Stimulated activated CD8-positive, alpha-beta memory T cell treated with anti-CD3 and anti-CD28 coated beads, Interleukin-2, amount 100 ng/mL, for 1 hour (primary cell): Measurements from ENCODE around the gene GPR161.

Experiments
- DNase-seq, 2 donors: peaks; one replicate each; pipeline ENCODE4 v3.0.0-alpha.2; 2020; ENCODE audit warnings: low read depth in 2 of 2

Gene GPR161

GRCh38 chr1:168106274-168106673 lies 30.5 kb downstream of the GPR161 start:
- DNase-seq = no peak

DNA sequence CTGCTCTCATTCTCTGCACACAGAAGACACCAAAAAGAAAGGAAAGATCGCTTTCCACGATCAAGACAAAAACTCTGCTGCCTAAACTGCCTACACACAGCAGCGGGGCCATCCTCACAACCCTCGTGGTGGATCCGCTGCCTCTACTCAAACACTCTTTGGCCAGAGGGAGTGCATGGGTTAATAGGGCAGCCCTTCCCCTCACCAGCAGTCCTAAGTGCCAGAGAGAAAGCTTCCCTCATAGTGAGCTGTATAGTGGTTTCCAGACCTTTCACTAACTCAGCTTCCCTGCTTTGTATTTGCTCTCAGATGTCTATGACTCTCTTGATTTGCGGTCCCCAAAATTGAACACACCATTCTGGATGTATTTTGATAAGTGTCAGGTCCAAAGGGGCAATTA lies 30.9 kb downstream of the GPR161 start:
- no peak for DNase-seq

DNA sequence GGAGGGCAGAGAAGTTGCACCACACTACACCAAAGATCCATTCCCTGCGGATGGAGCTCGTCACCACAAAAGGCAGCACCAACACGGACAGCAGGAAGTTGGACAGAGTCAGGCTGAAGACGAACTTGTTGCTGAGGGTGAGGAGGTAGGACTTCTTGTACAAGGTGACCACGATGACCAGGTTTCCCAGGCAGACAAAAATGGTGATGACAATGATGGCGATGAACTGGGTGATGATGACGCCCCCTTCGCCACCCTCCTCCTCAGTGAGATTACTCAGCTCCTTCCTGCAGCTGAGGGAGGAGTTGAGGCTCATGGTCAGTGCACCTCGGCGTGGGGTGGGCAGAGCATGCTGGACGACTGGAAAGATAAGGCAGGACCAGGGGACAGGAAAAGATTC lies 32.2 kb downstream of the GPR161 start:
- DNase-seq = no peak

- no peak for DNase-seq
Observed at GRCh38 chr1:168102487-168102886, 34.2 kb downstream of the GPR161 start.

GRCh38 chr1:168101336-168101735 lies 35.4 kb downstream of the GPR161 start:
- DNase-seq = no peak

- DNase-seq = no peak
Observed at GRCh38 chr1:168100315-168101002, 36.3 kb downstream of the GPR161 start.

DNA sequence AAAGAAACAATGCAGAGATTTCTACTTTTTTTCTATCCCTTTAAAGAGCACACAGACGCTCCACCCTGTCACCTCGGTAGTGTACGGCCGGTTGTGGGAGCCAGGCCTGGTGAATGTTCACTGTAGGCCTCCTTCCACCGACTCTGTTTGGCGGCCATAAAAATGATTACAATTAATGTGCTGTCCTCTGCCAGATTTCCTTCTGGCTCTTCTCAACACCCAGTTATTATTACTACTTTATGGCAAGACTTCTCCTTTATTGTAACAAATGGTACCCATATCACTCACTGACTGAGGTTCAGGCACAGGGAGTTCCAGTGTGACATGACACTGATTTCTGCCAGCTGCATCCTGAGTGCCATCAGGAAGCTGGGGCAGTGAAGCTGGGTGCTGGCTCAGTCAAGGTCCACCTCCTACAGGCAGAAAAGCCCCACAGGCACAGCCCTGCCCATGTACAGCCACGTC lies 37.4 kb downstream of the GPR161 start:
- no peak for DNase-seq

GRCh38 chr1:168098534-168099320 lies 38.0 kb downstream of the GPR161 start:
- DNase-seq = no peak

DNA sequence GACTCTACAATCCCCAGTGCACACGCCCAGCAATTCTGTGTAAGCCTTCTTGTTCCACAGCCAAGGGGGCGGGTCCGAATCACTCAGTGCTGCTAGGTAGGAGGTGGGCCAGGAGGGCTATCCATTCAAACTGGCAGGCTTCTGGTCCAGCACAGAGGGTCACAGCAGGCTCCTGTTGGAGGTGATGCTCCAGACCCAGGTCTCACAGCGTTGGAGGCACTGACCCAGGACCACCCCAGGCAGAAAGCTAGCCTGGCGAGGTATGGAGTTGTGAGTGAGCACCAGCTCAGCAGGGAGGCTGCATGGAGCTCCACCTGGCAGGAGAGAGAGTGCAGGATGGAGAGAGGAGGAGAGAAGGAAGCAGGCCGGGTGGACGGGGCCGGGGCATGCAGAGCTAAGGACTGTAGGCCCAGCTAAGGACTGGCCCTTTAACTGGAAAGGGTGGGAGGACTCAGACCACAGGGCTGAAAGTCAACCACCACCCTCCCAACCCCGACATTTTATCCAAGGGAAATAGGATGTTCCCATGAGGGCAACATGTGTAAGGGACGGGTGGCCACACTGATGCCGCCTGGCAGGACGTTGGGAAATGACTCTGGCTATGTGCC lies 38.7 kb downstream of the GPR161 start:
- DNase-seq = no peak

DNA sequence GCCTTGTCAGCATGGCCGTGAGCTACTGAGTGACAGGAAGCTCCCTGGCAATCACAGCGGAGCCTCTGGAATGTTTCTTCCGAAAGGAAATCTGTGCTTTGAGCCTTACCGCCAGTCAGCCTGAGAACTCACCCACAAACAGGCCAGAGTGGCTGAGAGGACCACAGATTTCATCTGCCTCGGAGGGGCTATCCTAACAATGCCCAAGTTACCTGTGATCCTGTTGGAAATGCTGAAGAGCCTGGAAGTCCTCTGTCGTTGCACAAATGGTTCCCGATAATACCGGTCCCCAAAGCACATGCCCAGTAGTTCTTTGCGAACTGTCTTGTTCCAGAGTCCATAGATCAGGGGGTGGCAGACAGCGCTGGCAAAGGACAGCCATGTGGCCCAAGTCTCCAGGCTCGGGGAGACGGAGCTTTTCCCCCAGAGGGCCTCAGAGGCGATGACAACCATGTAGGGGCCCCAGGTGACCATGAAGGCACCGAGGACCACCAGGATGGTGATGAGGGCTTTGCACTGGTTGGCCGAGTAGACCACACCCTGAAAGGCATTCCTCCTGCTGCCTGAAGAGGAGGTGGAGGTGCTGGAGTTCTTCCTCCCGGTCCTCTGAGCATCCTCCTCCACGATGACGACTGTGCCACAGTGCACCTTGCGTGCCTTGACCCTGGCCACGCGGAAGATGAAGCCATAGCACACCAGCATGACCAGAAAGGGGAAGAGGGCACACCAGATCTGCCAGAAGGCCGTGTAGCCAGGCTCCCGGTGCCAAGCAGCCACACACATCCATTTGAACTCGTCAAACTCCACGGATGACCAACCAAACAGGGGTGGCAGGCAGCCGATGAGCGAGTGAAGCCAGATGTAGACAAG lies 40.2 kb downstream of the GPR161 start:
- no peak for DNase-seq

DNA sequence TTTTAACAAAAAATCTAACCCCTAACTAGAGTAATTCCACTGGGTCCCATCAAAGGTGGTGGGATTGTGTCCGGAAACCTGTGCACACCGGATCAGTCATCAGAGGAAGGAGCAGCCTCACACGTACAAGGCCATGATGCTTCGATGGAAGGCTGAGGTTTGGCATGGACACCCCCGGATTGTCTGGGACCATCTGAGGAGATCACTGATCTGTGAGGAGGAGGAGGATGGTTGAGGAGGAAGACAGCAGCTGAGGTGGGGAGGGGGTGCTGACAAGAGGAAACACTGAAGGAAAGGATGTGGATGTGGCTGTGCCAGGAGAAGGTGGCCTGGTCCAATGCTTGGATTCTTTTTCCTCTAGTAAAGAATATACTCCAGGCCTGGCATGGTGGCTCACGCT lies 41.3 kb downstream of the GPR161 start:
- DNase-seq = no peak

DNA sequence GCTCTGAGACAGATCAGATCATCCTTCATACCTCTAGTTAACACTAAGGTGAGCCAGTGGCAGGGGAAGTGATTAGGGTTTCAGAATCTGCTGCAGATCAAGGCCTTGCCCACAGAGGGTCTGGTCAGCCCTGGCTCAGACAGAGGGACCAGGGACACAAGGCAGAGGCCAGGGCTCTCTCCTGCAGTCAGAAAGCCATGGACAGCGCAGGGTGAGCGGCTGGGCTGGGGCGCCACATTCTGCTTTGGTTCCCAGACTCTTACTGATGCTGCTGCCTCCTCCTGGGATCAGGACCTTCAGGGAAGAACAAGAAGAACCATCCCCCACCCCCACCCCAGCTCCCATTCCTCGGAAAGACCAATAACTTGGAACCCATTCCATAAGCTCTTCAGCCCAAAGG lies 43.1 kb downstream of the GPR161 start:
- no peak for DNase-seq

DNA sequence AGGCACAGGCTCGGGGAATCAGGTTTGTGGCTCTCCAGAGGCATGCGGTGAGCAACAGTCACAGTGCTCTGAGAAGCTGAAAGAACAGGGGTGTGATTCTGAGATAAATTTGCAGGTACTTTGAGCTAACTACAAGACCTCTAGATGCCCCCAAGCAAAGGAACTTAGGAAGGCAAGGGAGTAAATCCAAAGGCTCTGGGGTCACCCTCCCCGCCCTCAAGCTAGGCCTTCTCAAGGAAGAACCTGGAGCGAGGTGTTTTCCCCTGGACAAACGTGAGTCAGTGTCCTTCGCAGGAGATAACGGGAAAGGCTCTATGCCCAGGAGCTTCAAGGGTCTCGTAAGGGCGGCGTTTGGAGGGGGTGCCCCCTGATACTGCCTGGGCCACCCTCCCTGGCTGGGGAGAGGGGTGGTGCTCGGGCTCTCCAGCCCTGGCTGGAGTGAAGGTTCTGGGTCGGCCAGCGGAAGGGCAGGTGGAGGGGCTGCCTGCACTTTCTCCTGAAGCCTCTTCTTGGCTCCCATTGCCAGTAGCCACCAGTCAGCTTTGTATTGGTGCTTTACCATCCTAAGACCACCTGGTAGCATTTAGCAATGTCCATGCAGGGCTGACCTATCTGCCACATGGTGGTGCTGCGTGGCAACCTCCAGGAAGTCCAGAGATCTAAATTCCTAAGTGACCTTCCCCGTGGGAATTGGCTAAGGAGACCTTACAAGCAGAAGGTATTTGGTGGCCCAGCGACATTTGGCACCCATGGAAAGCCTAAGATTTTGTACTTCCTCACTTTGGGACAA lies 44.0 kb downstream of the GPR161 start:
- DNase-seq = no peak

- no peak for DNase-seq
Observed at GRCh38 chr1:168091720-168092550, 44.8 kb downstream of the GPR161 start.

GRCh38 chr1:168091063-168091462 lies 45.7 kb downstream of the GPR161 start:
- no peak for DNase-seq

GRCh38 chr1:168090395-168090794 lies 46.3 kb downstream of the GPR161 start:
- DNase-seq = no peak

GRCh38 chr1:168089979-168090337 lies 46.8 kb downstream of the GPR161 start:
- no peak for DNase-seq

DNA sequence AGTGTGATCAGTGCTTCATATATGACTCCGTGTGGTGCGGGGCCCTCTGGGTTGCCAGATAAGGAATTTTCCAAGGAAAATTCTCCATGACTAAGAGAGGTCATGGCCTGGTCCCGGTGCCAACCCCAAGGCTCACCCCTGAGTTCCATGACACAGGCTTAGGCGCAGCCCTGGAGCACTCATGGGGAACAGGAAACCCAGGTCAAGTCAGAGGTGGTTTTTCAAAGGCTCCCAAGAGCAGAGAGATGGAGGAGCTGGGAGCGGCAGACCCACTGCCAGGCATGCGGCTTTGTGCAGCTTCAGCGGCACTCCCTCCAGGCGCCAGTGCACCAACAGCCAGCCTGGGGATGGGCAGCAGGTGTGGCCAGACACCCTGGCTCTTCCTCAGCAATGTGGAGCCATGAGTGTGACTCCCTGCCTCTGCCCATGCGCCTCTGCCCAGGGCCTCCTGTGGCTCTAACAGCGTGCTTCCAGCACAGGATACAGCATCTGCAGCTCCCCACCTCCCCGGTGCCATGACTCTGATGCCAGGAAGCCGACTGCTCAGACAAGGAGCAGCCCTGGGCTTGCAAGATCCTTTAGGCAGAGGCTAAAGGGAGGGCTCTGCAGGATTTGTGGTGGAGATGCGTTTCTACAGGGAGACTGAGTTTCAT lies 47.3 kb downstream of the GPR161 start:
- no peak for DNase-seq

GRCh38 chr1:168088511-168089325 lies 48.0 kb downstream of the GPR161 start:
- no peak for DNase-seq
